ENCODE results near the gene RPGR. TPM values are rescaled to one million over a fixed set of nuclear protein-coding genes. Genes with fewer than 3 reads are reported as not detected.
A peak's percentile ranks its signal among the peaks of the same experiment; 100 is the strongest.

Gene RPGR
- polyA plus RNA-seq, 1 donor (not counting 4 experiments of a cell fraction or from before 2014, with no cell fraction given): 2.4 TPM

- Histone ChIP-seq H3K27ac (ENCODE audit: control insufficient read depth, insufficient read depth, low read length) (no peak overlapping the region), H3K4me2 (ENCODE audit: control insufficient read depth, extremely low read depth, insufficient read depth, low read depth, low read length) (no peak overlapping the region), H3K4me1 (ENCODE audit: control insufficient read depth, extremely low read depth, insufficient read depth, low read length) (no peaks in the 10 kb centered on the region), H3K9me3 (ENCODE audit: control insufficient read depth, low read depth, low read length) (no peaks in the 10 kb centered on the region), H3K4me3 (ENCODE audit: control insufficient read depth in 2 of 3, extremely low read depth in 1 of 3, insufficient read depth in 2 of 3, low read depth in 1 of 3, low read length in 3 of 3) (no peak overlapping the region), H3K36me3 (ENCODE audit: control insufficient read depth in 2 of 2, extremely low read depth in 1 of 2, insufficient read depth in 2 of 2, low read length in 2 of 2) (no peaks in the 10 kb centered on the region), H3K9ac (ENCODE audit: control insufficient read depth, extremely low read depth, insufficient read depth, low read length) (no peak overlapping the region), H2AFZ (ENCODE audit: control insufficient read depth, low read length) (no peak overlapping the region), H4K20me1 (ENCODE audit: control insufficient read depth, extremely low read depth, insufficient read depth, low read length) (no peaks in the 10 kb centered on the region), H3K27me3 (ENCODE audit: control insufficient read depth, extremely low read depth, insufficient read depth, low read length) (no peaks in the 10 kb centered on the region), H3K79me2 (ENCODE audit: control insufficient read depth, insufficient read depth, low read length) (no peaks in the 10 kb centered on the region), H3K9me1 (ENCODE audit: control insufficient read depth, extremely low read depth, insufficient read depth, low read length) (no peaks in the 10 kb centered on the region)
- DNase-seq (ENCODE audit: low read depth, low spot score): no peak
- TF ChIP-seq EZH2 (IDR thresholded peaks at IDR 0.05; ENCODE audit: low read length): no peak
- TF ChIP-seq CTCF (optimal IDR thresholded peaks at IDR 0.05 in 1 of 3, IDR thresholded peaks at IDR 0.05 in 1 of 3, conservative IDR thresholded peaks at IDR 0.05 in 1 of 3; ENCODE audit: extremely low read depth in 1 of 3, insufficient read depth in 2 of 3, low read length in 3 of 3): peak; percentile 17 to 43 (median 41)
- FAIRE-seq: no peak
- dilution Hi-C loops (cut with MboI; ENCODE audit: extremely low pct_ligation_motif_present, low sequenced_read_pairs): no loop called here
These were observed 45.3 kb downstream of the RPGR start for GRCh38 chrX:38282049-38282448.

GRCh38 chrX:38279188-38279587 lies 48.1 kb downstream of the RPGR start:
- no peak overlapping the region for H3K4me2 ChIP-seq (ENCODE audit: control insufficient read depth, extremely low read depth, insufficient read depth, low read depth, low read length)
- H3K9me1 ChIP-seq (ENCODE audit: control insufficient read depth, extremely low read depth, insufficient read depth, low read length): no peaks in the 10 kb centered on the region
- H3K9ac ChIP-seq (ENCODE audit: control insufficient read depth, extremely low read depth, insufficient read depth, low read length): no peak overlapping the region
- no peaks in the 10 kb centered on the region for H3K79me2 ChIP-seq (ENCODE audit: control insufficient read depth, insufficient read depth, low read length)
- no peaks in the 10 kb centered on the region for H3K9me3 ChIP-seq (ENCODE audit: control insufficient read depth, low read depth, low read length)
- no peak for FAIRE-seq
- H3K27me3 ChIP-seq (ENCODE audit: control insufficient read depth, extremely low read depth, insufficient read depth, low read length): no peaks in the 10 kb centered on the region
- H3K4me3 ChIP-seq (ENCODE audit: control insufficient read depth in 2 of 3, extremely low read depth in 1 of 3, insufficient read depth in 2 of 3, low read depth in 1 of 3, low read length in 3 of 3): no peak overlapping the region
- DNase-seq (ENCODE audit: low read depth, low spot score): no peak
- no peaks in the 10 kb centered on the region for H3K36me3 ChIP-seq (ENCODE audit: control insufficient read depth in 2 of 2, extremely low read depth in 1 of 2, insufficient read depth in 2 of 2, low read length in 2 of 2)
- H3K27ac ChIP-seq (ENCODE audit: control insufficient read depth, insufficient read depth, low read length): no peak overlapping the region
- dilution Hi-C loops (cut with MboI; ENCODE audit: extremely low pct_ligation_motif_present, low sequenced_read_pairs): no loop called here
- H2AFZ ChIP-seq (ENCODE audit: control insufficient read depth, low read length): no peak overlapping the region
- H3K4me1 ChIP-seq (ENCODE audit: control insufficient read depth, extremely low read depth, insufficient read depth, low read length): peaks cover 7% of the 10 kb centered on the region
- no peaks in the 10 kb centered on the region for H4K20me1 ChIP-seq (ENCODE audit: control insufficient read depth, extremely low read depth, insufficient read depth, low read length)
- TF ChIP-seq CTCF (optimal IDR thresholded peaks at IDR 0.05 in 1 of 3, IDR thresholded peaks at IDR 0.05 in 1 of 3, conservative IDR thresholded peaks at IDR 0.05 in 1 of 3; ENCODE audit: extremely low read depth in 1 of 3, insufficient read depth in 2 of 3, low read length in 3 of 3): no peak
- no peak for TF ChIP-seq EZH2 (IDR thresholded peaks at IDR 0.05; ENCODE audit: low read length)

Measured in keratinocyte (primary cell).